HG03196 (cell line): Measurements from ENCODE around the gene MCTP2.
"Not testable (repeated sequence)": the region's sequence is repeated elsewhere in the genome, so short reads cannot be mapped to it uniquely, and the experiment has no call there.

Experiments
- ATAC-seq: cut with Tn5 transposase; IDR thresholded peaks from one replicate; pipeline ENCODE4 v1.9.1; 2021; ENCODE audit not compliant: unreplicated experiment

MCTP2 gene

GRCh38 chr15:94234300-94234699, 2.9 kb downstream of the MCTP2 start:
- no peak for ATAC-seq

GRCh38 chr15:94235041-94235440, 3.7 kb downstream of the MCTP2 start:
- ATAC-seq: no peak

- ATAC-seq: no peak
Measured at GRCh38 chr15:94235646-94236045, 4.3 kb downstream of the MCTP2 start.

- no peak for ATAC-seq
Measured at GRCh38 chr15:94236608-94237007, 5.2 kb downstream of the MCTP2 start.

GRCh38 chr15:94237903-94238302, 6.5 kb downstream of the MCTP2 start:
- no peak for ATAC-seq

GRCh38 chr15:94238539-94239118, 7.3 kb downstream of the MCTP2 start:
- ATAC-seq: peak; percentile 76

- no peak for ATAC-seq
Measured at GRCh38 chr15:94239474-94239873, 8.1 kb downstream of the MCTP2 start.

GRCh38 chr15:94240480-94240879, 9.1 kb downstream of the MCTP2 start:
- ATAC-seq: no peak

GRCh38 chr15:94242257-94242656, 10.9 kb downstream of the MCTP2 start:
- ATAC-seq: no peak

- ATAC-seq: not testable (repeated sequence)
Measured at GRCh38 chr15:94243003-94243402, 11.6 kb downstream of the MCTP2 start.

GRCh38 chr15:94243418-94243817, 12.1 kb downstream of the MCTP2 start:
- ATAC-seq: no peak

- ATAC-seq: no peak
Measured at GRCh38 chr15:94246016-94246415, 14.7 kb downstream of the MCTP2 start.

GRCh38 chr15:94247789-94248638, 16.7 kb downstream of the MCTP2 start:
- no peak for ATAC-seq

GRCh38 chr15:94250801-94251200, 19.4 kb downstream of the MCTP2 start:
- no peak for ATAC-seq

- no peak for ATAC-seq
Measured at GRCh38 chr15:94252223-94252766, 20.9 kb downstream of the MCTP2 start.

- no peak for ATAC-seq
Measured at GRCh38 chr15:94252906-94253491, 21.6 kb downstream of the MCTP2 start.

- ATAC-seq: peak; percentile 60
Measured at GRCh38 chr15:94253742-94254141, 22.4 kb downstream of the MCTP2 start.

- no peak for ATAC-seq
Measured at GRCh38 chr15:94255540-94255939, 24.2 kb downstream of the MCTP2 start.

GRCh38 chr15:94256511-94256910, 25.1 kb downstream of the MCTP2 start:
- no peak for ATAC-seq

GRCh38 chr15:94257776-94258175, 26.4 kb downstream of the MCTP2 start:
- ATAC-seq: not testable (repeated sequence)

GRCh38 chr15:94258246-94258645, 26.9 kb downstream of the MCTP2 start:
- ATAC-seq: peak; percentile 54
